Measurements from ENCODE around the gene MINDY1. TPM values are rescaled to one million over a fixed set of nuclear protein-coding genes. Genes with fewer than 3 reads are reported as not detected.
A peak's percentile ranks its signal among the peaks of the same experiment; 100 is the strongest.

MINDY1 gene
- total RNA-seq, 2 experiments from 2014 or later, result 16.2 to 20.3 TPM

GRCh38 chr1:150965605-150966004 lies 41.1 kb downstream of the MINDY1 start:
- intact Hi-C loops (cut with DNase I, micrococcal nuclease), result no loop called here
- peaks cover 67% of the 10 kb centered on the region for H3K36me3 Mint-ChIP-seq (ENCODE audit: low read depth)

DNA sequence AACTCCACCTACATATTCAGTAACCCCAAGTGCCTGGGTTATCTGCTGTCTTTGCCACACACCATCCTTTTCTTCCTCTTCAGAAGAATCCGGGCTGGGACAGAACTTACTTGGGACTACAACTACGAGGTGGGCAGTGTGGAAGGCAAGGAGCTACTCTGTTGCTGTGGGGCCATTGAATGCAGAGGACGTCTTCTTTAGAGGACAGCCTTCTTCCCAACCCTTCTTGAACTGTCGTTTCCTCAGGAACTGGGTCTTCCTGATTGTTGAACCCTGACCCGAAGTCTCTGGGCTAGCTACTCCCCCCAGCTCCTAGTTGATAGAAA lies 42.6 kb downstream of the MINDY1 start:
- DNase-seq (no peak), ATAC-seq (no peak)
- peaks cover 78% of the 10 kb centered on the region for H3K36me3 Mint-ChIP-seq (ENCODE audit: low read depth)
- H3K4me3 Mint-ChIP-seq, result no peak overlapping the region
- ChIA-PET CTCF (interaction anchor here (0.7 kb wide), 1 partner anchor 10 kb away, joined by 3 read pairs; no protein-coding TSS in a partner anchor), POLR2A (no interaction called here)
- intact Hi-C loops (cut with DNase I, micrococcal nuclease), result no loop called here
- H3K27me3 Mint-ChIP-seq, result no peaks in the 10 kb centered on the region
- no peak overlapping the region for H3K27ac Mint-ChIP-seq
- H3K9me3 Mint-ChIP-seq (ENCODE audit: low read depth), result no peaks in the 10 kb centered on the region
- H3K4me1 Mint-ChIP-seq, result peaks cover 6% of the 10 kb centered on the region

More at GRCh38 chr1:150965605-150966004, 41.1 kb downstream of the MINDY1 start:
- Mint-ChIP-seq H3K4me1 (peaks cover 11% of the 10 kb centered on the region), H3K4me3 (no peak overlapping the region), H3K27ac (peak overlapping the region; percentile 6), H3K27me3 (no peaks in the 10 kb centered on the region), H3K9me3 (ENCODE audit: low read depth) (no peaks in the 10 kb centered on the region)
- DNase-seq (no peak), ATAC-seq (peak; percentile 16)
- POLR2A ChIA-PET, result interaction anchor here (0.6 kb wide), 1 partner anchor 8 kb away, joined by 3 read pairs; no protein-coding TSS in a partner anchor
- CTCF ChIA-PET, result interaction anchor here (0.6 to 2.0 kb wide), 6 partner anchors 10 to 61 kb away, joined by 3 to 7 read pairs (median 4); partner anchors contain the start of gene ANXA9

GRCh38 chr1:150963321-150964163 lies 43.2 kb downstream of the MINDY1 start:
- DNase-seq (no peak), ATAC-seq (no peak)
- peaks cover 77% of the 10 kb centered on the region for H3K36me3 Mint-ChIP-seq (ENCODE audit: low read depth)
- H3K4me3 Mint-ChIP-seq, result no peak overlapping the region
- H3K4me1 Mint-ChIP-seq, result peaks cover 6% of the 10 kb centered on the region
- H3K9me3 Mint-ChIP-seq (ENCODE audit: low read depth), result no peaks in the 10 kb centered on the region
- intact Hi-C loops (cut with DNase I, micrococcal nuclease), result no loop called here
- ChIA-PET POLR2A (no interaction called here), CTCF (interaction anchor here (0.7 to 1.1 kb wide), 2 partner anchors 9 to 10 kb away, joined by 3 read pairs; no protein-coding TSS in a partner anchor)
- no peak overlapping the region for H3K27ac Mint-ChIP-seq
- no peaks in the 10 kb centered on the region for H3K27me3 Mint-ChIP-seq

GRCh38 chr1:150961756-150962155 lies 44.9 kb downstream of the MINDY1 start:
- intact Hi-C loops (cut with DNase I, micrococcal nuclease), result no loop called here
- CTCF ChIA-PET, result no interaction called here
- peak overlapping the region; percentile 55 for H3K27ac Mint-ChIP-seq
- H3K4me3 Mint-ChIP-seq, result no peak overlapping the region
- no peaks in the 10 kb centered on the region for H3K9me3 Mint-ChIP-seq (ENCODE audit: low read depth)
- peaks cover 12% of the 10 kb centered on the region for H3K4me1 Mint-ChIP-seq
- H3K36me3 Mint-ChIP-seq (ENCODE audit: low read depth), result peaks cover 71% of the 10 kb centered on the region
- H3K27me3 Mint-ChIP-seq, result no peaks in the 10 kb centered on the region
- ATAC-seq, result peak; percentile 37
- no peak for DNase-seq
- POLR2A ChIA-PET, result no interaction called here

DNA sequence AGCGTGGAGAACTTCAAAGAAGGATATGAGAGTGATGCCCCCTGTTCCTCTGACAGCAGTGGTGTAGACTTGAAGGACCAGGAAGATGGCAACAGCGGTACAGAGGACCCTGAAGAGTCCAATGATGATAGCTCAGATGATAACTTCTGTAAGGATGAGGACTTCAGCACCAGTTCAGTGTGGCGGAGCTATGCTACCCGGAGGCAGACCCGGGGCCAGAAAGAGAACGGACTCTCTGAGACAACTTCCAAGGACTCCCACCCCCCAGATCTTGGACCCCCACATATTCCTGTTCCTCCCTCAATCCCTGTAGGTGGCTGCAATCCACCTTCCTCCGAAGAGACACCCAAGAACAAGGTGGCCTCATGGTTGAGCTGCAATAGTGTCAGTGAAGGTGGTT lies 46.1 kb downstream of the MINDY1 start:
- Mint-ChIP-seq H3K27me3 (no peaks in the 10 kb centered on the region), H3K9me3 (ENCODE audit: low read depth) (no peaks in the 10 kb centered on the region), H3K4me1 (peaks cover 12% of the 10 kb centered on the region), H3K27ac (peak overlapping the region; percentile 24), H3K4me3 (no peak overlapping the region), H3K36me3 (ENCODE audit: low read depth) (peaks cover 63% of the 10 kb centered on the region)
- no peak for DNase-seq
- ChIA-PET CTCF (interaction anchor here (1.2 kb wide), 1 partner anchor 153 kb away, joined by 4 read pairs; the partner anchor contains the start of gene CTSK), POLR2A (no interaction called here)
- ATAC-seq, result no peak
- intact Hi-C loops (cut with DNase I, micrococcal nuclease), result no loop called here

- no peak overlapping the region for H3K4me3 Mint-ChIP-seq
- DNase-seq (no peak), ATAC-seq (peak; percentile 25)
- H3K4me1 Mint-ChIP-seq, result peaks cover 12% of the 10 kb centered on the region
- no peak overlapping the region for H3K27ac Mint-ChIP-seq
- CTCF ChIA-PET, result interaction anchor here (0.6 to 3.6 kb wide), 6 partner anchors 8 to 221 kb away, joined by 3 to 13 read pairs (median 4); partner anchors contain the start of genes MINDY1 and PRUNE1
- H3K27me3 Mint-ChIP-seq, result no peaks in the 10 kb centered on the region
- intact Hi-C loops (cut with DNase I, micrococcal nuclease), result no loop called here
- no peaks in the 10 kb centered on the region for H3K9me3 Mint-ChIP-seq (ENCODE audit: low read depth)
- H3K36me3 Mint-ChIP-seq (ENCODE audit: low read depth), result peaks cover 51% of the 10 kb centered on the region
- POLR2A ChIA-PET, result interaction anchor here (0.6 to 1.6 kb wide), 2 partner anchors 9 to 16 kb away, joined by 3 to 4 read pairs; no protein-coding TSS in a partner anchor
These were observed 49.0 kb downstream of the MINDY1 start for GRCh38 chr1:150957666-150958065.

- H3K27me3 Mint-ChIP-seq, result no peaks in the 10 kb centered on the region
- no peak overlapping the region for H3K4me3 Mint-ChIP-seq
- POLR2A ChIA-PET, result no interaction called here
- ATAC-seq (no peak), DNase-seq (no peak)
- H3K27ac Mint-ChIP-seq, result no peak overlapping the region
- peaks cover 6% of the 10 kb centered on the region for H3K4me1 Mint-ChIP-seq
- H3K36me3 Mint-ChIP-seq (ENCODE audit: low read depth), result peaks cover 47% of the 10 kb centered on the region
- H3K9me3 Mint-ChIP-seq (ENCODE audit: low read depth), result no peaks in the 10 kb centered on the region
- CTCF ChIA-PET, result interaction anchor here (1.0 kb wide), 1 partner anchor 33 kb away, joined by 5 read pairs; no protein-coding TSS in a partner anchor
- intact Hi-C loops (cut with DNase I, micrococcal nuclease), result no loop called here
These were observed 51.4 kb downstream of the MINDY1 start for GRCh38 chr1:150955280-150955679.

- CTCF ChIA-PET, result interaction anchor here (0.7 to 1.2 kb wide), 3 partner anchors 11 to 133 kb away, joined by 3 read pairs; no protein-coding TSS in a partner anchor
- Mint-ChIP-seq H3K27ac (no peak overlapping the region), H3K4me1 (peaks cover 6% of the 10 kb centered on the region), H3K36me3 (ENCODE audit: low read depth) (peaks cover 47% of the 10 kb centered on the region), H3K4me3 (no peak overlapping the region), H3K27me3 (no peaks in the 10 kb centered on the region), H3K9me3 (ENCODE audit: low read depth) (no peaks in the 10 kb centered on the region)
- intact Hi-C loops (cut with DNase I, micrococcal nuclease), result no loop called here
- POLR2A ChIA-PET, result no interaction called here
- ATAC-seq (no peak), DNase-seq (no peak)
These were observed 52.0 kb downstream of the MINDY1 start for GRCh38 chr1:150954708-150955107.

Other genes with a start within 250 kb of the MINDY1 start
- gene CTSS, start 241.1 kb downstream of the MINDY1 start, total RNA-seq, result 10 to 100 TPM; 31.4 to 44.8 TPM
- 1 to 10 TPM; 1.5 to 2.1 TPM for gene CTSK, start 198.6 kb downstream of the MINDY1 start, total RNA-seq
- 10 to 100 TPM; 30.4 to 35.6 TPM for gene ARNT, start 130.3 kb downstream of the MINDY1 start, total RNA-seq
- not detected for gene CTXND2, start 119.8 kb downstream of the MINDY1 start, total RNA-seq
- gene SETDB1, start 80.5 kb downstream of the MINDY1 start, total RNA-seq, result 10 to 100 TPM; 48.8 to 52.7 TPM
- gene CERS2, start 32.1 kb downstream of the MINDY1 start, total RNA-seq, result 100 to 1,000 TPM; 134 to 151 TPM
- under 1 TPM; 0.27 to 0.28 TPM for gene ANXA9, start 24.6 kb downstream of the MINDY1 start, total RNA-seq
- 10 to 100 TPM; 13.6 to 18.6 TPM for gene PRUNE1, start 1.5 kb upstream of the MINDY1 start, total RNA-seq
- gene BNIPL, start 29.7 kb upstream of the MINDY1 start, total RNA-seq, result 1 to 10 TPM in 1 of 2 experiments, under 1 TPM in 1; 0.98 to 1.6 TPM
- 1 to 10 TPM; 1.3 to 1.5 TPM for gene C1orf56, start 40.8 kb upstream of the MINDY1 start, total RNA-seq
- gene CDC42SE1, start 52.7 kb upstream of the MINDY1 start, total RNA-seq, result 100 to 1,000 TPM in 1 of 2 experiments, 10 to 100 TPM in 1; 95.4 to 101 TPM
- 1 to 10 TPM; 3.3 to 4.4 TPM for gene MLLT11, start 53.5 kb upstream of the MINDY1 start, total RNA-seq
- 10 to 100 TPM; 16.6 to 19.2 TPM for gene GABPB2, start 63.9 kb upstream of the MINDY1 start, total RNA-seq
- gene SEMA6C, start 139.7 kb upstream of the MINDY1 start, total RNA-seq, result 1 to 10 TPM; 3.2 to 3.5 TPM
- gene TNFAIP8L2, start 149.7 kb upstream of the MINDY1 start, total RNA-seq, result 10 to 100 TPM; 18.4 to 19.2 TPM
- 1 to 10 TPM; 4.3 to 5.1 TPM for gene LYSMD1, start 159.0 kb upstream of the MINDY1 start, total RNA-seq
- 10 to 100 TPM; 64.3 to 90.8 TPM for gene SCNM1, start 159.2 kb upstream of the MINDY1 start, total RNA-seq
- gene TMOD4, start 169.1 kb upstream of the MINDY1 start, total RNA-seq, result 1 to 10 TPM in 1 of 2 experiments, under 1 TPM in 1; 0.69 to 2.3 TPM
- 10 to 100 TPM; 77.1 to 77.8 TPM for gene VPS72, start 183.3 kb upstream of the MINDY1 start, total RNA-seq
- gene PIP5K1A, start 191.7 kb upstream of the MINDY1 start, total RNA-seq, result 10 to 100 TPM; 74.5 to 85.1 TPM
- 100 to 1,000 TPM; 187 to 243 TPM for gene PSMD4, start 247.8 kb upstream of the MINDY1 start, total RNA-seq

Measured in activated CD4-positive, alpha-beta T cell treated with anti-CD3 and anti-CD28 coated beads for 36 hours (primary cell).